GM18870 (cell line): ENCODE results near the gene TERB1.

Source experiments
- ATAC-seq: cut with Tn5 transposase; IDR thresholded peaks from one replicate; pipeline ENCODE4 v1.9.1; 2021; ENCODE audit warnings: moderate library complexity; ENCODE audit not compliant: unreplicated experiment

TERB1 gene, protein sequence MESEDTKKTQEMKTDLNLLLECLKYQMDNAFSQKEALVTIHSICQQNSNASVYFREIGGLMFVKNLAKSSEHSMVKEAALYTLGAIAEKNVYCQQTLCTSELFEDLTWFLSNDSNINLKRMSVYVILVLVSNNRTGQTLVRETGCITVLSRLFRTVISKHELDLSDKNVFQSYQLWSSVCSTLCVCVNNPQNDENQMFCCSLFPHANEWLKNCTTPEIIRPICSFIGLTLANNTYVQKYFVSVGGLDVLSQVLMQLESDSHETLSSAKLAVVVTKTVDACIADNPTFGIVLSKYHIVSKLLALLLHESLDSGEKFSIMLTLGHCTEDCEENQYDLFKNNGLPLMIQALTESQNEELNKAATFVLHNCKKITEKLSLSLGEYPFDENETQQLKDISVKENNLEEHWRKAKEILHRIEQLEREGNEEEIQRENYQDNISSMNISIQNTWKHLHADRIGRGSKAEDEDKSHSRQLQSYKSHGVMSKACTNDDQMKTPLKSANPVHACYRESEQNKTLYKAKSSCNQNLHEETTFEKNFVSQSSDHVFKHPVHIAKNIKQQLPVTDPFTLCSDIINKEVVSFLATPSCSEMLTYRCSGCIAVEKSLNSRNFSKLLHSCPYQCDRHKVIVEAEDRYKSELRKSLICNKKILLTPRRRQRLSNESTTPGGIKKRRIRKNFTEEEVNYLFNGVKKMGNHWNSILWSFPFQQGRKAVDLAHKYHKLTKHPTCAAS

DNA sequence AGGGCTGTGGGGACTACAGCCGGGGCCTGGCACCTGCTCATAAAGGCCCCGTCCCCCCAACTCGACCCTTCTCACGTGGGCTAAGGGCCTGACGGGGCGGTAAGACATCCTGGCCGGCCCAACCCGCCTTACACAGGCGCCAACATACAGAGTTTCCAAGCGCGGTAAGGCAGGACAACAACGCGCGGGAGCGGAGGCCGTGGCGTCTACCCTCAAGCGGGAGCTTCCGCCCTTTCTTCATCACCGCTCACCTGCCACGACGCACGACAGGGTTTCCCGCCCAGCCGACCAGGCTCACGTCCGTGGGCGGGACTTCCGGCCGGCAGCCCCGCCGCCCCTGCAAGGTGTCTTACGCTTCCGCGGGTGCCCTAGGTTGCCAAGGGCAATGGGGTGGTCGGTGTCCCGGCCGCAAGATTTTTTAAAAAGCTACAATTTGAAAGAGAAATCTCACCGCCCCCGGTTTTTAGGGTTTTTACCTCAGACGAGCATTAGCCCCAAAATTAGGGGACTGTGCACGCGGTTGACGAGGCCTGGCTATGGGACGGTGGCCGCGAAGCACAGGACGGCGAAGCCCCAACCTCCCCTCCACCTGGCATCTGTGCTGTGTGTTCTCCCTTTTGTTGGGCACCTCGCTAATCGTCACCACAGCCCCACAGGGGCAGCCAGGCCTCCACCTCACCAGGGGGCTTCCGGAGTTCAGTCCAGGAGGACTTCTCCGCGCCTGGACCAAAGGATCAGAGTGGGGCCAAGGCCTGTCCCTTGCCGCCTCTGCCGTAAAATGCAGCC, at the start of gene TERB1:
Gene TERB1 (minus strand): TSS at position 265 of the 786 bp plus-strand sequence. CDS start 4,786 bp downstream, outside the sequence.
- no peak for ATAC-seq

DNA sequence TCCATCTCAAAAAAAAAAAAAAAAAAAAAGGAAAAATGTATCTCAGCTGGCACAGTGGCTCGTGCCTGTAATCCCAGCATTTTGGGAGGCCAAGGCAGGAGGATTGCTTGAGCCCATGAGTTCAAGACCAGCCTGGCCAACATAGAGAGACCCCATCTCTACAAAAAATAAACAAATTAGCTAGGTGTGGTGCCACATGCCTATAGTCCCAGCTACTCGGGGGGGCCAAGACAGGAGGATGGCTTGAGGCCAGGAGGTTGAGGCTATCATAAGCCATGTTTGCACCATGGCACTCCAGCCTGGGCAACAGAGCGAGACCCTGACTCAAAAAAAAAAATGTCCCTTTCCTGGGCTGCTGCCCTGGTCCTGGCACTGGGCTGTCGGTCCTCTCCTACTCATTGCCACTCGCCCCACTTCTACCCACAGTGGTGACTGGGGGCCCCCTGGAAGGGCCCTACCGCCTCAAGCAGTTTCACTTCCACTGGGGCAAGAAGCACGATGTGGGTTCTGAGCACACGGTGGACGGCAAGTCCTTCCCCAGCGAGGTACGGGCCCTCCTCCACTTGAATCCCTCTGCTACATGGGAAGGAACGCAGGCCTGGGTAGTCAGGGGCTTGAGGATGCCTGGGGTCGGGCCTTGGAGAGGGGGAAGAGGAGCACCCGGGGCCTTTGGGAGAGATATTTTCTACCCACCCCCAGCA, 48.9 kb upstream of the TERB1 start:
- no peak for ATAC-seq

DNA sequence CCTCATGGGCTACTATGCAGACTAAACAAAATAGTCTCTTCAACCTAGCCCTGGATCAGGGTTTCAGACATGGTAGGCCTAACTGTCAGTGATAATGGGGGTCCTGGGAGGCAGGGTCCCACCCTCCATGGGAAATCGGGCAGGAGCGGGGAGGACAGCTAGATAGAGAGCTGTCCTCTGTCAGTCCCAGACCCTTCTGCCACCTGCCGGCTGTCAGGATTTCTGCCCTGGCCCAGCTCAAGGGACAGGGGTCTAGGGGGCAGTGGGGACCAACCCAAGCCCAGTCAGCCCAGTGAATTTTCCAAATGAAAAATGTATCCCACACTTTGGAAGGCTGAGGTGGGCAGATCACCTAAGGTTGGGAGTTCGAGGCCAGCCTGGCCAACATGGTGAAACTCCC, 48.2 kb upstream of the TERB1 start:
- ATAC-seq = no peak

DNA sequence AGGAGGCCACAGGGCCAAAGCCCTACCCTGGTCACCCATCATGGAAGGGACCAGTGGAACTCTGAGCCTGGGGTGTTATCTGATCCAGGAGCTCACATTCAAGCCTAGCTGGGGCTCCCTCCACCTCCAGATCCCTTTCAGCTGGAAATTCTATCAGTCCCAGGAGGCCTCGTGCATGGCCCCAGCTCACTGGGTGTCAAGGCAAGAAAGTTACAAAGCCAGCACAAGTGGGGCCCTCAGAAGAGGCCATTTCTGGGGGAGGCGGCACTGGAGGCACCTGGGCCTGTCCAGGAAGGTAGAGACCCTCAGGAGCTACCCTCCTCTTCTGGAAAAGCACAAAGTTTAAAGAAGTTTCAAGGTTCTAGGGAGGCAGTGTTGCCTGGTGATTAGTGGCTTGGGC, 47.6 kb upstream of the TERB1 start:
- ATAC-seq = no peak

DNA sequence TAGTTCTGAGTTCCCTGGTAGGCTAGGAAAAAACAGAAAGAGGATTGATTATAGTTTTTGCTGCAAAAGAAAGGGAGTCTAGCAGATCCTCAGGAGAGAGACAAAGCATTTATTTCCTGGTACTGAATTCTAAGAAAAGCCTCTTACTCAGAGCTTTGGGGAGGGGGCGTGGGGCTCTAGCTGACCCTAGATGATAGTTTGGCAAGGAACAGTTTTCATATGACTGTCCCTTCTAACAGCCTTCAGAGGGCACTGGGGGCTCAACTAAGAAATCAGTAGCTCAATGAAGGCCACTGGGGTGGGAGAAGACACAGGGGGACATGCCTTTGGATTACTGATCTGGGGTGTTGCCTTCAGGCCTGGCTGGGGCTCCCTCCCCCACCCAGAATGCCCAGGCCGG, 46.8 kb upstream of the TERB1 start:
- no peak for ATAC-seq

DNA sequence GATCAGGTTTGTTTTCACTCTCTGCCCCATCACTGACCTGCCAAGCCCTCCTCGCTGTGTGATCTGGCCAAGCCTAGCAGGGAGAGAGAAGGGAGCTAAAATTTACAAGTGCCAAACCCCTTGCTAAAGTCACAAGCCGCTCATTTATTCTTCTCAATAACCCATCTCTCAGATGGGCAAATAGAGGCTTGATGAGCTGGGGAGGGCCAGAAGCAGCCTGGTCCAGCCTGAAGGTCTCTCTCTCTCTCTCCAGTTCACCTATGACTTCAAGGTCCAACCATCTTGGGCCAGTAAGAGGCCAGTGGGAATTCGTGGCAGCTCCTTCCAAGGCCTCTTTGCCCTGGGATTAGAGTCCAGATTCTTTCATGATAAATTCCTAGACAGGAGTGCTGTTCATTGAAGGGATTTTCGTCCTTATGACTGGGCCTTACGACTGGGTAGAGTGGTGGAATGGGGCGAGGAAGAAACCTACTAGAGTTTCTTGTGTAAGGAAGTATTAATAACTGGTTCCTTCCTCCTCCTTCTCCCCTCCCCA, 46.2 kb upstream of the TERB1 start:
- no peak for ATAC-seq

DNA sequence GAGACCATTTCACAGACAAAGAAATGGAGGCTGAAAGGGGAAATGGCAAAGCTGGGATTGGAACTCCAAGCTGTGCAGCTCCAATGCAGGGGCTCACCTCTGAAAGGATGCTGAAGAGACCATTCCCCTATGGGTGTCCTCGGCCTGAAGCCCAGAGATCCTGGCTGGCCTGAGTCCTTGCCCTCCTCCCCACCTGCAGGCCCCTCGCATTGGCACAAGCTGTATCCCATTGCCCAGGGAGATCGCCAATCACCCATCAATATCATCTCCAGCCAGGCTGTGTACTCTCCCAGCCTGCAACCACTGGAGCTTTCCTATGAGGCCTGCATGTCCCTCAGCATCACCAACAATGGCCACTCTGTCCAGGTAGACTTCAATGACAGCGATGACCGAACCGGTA, 45.4 kb upstream of the TERB1 start:
- ATAC-seq = no peak

DNA sequence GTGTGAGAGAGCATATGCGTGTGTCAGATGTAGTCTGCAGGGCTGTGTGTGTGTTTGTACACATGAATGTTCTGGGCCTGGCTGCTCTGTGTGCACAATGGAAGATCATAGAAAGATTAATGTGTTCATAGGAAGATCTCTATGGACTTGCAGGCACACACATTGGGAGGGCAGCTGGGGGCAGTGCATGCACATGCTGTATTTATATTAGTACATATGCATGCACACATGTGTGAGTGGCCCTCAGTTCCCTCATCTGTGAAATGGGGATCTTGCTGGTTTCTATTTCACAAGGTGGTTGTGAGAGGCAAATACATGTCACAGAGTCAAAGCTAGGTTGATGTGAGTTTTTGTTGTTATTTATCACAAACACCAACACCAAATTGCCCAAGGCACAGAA, 44.9 kb upstream of the TERB1 start:
- no peak for ATAC-seq

DNA sequence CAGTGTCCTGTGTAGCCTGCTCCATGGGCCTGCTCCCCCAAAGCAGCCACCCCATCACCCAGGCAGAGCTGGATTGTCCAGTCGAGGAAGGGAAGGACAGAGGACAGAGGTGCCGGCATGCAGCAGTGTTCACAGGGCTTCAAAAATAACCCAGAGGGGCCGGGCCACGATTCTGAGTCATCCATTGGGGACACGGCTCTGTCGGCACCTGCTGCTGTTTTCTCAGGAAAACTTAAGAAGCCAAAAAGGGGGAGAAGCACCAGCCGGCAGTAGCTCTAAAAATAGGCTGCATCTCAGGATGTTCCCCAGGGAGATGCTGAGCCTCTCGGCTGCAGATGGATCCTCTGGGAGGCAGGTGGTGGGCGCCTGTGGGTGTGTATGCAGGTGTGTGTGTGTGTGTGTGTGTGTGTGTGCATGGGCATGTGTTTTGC, 44.4 kb upstream of the TERB1 start:
- ATAC-seq = no peak

DNA sequence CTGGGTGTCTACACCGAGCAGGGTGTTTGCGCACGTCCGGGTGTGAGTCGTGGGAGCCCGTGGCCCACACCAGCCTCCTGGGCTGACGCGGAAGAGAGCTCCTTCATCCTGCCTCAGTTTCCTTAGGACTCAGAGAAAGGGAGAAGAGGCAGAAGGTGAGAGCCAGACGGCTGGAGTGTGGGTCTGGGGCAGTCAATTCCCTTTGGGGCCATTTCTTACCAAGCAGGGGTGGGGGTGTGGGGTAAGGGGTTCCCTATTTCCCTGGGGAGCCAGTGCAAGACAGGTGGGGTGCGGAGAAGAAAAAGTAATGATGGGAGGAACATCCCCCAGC, 43.7 kb upstream of the TERB1 start:
- no peak for ATAC-seq

DNA sequence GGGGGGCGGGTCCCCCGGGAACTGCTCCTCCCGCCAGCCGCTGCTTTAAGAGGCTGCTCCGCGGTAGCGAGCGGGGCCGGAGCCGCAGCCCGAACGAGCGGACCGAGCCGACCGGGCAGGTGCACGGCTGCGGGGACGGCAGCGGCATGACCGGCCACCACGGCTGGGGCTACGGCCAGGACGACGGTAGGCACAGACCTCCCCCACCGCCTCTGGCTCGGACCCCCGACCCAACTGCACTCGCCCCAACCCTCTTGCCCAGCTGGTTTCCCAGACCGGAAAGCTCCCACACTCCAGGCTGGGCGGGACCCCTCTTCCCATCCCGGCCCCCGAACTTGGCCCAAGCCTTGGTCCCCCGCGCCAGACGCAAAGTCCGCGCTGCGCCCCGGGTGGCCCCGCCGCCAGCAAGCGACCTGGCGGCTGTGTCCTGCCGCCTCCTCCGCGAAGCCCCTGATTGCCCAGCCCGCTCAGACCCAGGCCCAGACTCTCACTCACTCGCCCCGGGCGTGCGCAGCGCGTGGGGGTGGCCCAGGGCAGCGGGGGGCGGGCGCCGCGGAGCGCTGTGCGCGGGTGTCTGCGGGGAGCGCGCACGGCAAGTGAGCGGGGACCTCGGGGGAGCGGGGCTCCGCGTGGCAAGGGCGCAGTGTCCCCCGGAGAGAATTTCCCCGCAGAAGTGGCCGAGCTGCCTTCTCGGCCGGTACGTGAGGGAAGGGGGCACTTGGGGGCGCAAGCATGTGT, 43.1 kb upstream of the TERB1 start, which contains the start of gene CA7:
Gene CA7 (plus strand): TSS at position 73 of the 738 bp plus-strand sequence. CDS start 74 bp downstream, at position 147.
- no peak for ATAC-seq

DNA sequence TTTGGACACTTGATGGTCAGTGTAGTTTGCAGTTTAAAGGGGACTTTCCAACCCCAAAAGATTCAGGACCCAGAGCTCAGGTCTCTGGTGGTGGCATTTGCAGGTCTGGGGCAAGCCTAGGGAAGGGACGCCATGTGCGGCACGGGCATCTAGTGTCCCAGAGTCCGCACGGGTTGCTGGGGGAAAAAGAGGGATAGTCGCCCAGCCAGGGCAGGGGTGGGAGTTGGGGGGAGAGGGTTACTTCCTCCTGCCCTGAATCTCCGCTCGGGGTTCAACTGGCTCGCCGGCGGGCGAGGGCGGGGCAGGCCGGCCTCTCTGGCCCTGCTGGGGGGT, 42.6 kb upstream of the TERB1 start:
- ATAC-seq = no peak

DNA sequence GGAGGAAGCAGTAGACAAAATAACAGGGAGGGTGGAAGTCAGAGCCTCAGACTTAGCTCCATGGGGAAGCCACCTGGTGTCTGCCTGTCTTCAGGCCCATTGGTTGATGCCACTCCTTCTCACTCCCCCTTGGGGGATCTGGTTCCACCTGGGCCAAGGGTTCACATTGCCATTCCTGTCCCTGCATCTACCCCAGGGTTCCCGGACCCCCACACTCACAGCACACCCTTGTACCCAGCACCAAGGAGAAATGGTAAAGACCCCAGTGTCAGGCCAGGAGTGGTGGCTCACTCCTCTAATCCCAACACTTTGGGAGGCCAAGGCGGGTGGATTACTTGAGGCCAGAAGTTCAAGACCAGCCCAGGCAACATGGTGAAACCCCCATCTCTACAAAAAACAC, 41.8 kb upstream of the TERB1 start:
- no peak for ATAC-seq

DNA sequence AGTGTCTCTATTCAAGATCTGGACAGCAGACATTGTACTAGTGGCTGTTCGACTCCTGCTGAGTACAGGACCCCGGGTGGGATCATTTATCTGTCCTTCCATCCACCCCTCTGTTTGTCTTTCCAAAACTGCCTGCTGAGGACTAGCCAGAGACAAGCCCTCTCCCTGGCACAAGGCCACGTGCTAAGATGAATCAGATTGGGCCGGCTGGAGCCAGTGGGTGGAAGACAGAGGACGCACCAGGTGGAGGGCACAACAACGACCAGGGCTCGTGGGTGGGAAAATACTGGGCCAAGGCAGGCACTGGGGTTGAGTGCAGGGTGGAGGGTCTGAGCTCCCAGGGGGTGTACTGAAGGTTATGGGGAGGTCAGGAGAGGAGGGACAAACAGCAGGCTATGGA, 41.4 kb upstream of the TERB1 start:
- ATAC-seq = no peak

DNA sequence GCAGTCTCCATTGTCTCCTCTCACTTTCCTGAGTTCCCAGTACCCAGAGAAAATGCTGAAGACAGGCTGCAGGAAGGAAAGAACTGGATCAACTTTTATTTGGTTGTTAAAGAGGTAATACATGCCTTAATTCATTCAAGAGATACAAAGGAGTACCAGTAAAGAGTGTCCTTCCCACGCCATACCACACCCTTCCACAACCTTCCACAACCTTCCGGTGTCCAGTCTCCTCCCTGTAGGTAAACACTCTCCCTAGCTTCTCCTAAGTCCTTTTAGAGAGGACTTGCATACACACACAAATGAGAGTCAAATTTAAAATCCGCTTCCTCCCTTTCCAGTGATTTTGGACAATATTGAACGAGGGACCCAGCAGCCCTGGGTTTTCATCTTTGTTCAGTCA, 40.0 kb upstream of the TERB1 start:
- no peak for ATAC-seq

DNA sequence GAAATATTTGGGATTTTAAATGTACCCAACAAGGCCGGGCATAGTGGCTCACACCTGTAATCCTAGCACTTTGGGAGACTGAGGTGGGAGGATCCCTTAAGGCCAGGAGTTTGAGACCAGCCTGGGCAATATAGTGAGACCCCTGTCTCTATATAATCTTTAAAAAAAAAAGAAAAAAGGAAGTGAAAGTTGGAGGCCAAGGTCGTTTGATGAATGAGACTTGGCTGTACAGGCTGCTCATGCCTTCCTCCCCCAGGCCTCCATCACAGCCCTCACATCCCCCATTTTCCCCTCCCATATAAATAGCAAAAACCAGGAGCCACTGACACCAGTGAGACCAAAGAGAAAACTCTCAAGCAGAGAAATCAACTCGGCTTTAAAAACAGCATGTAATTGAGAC, 39.5 kb upstream of the TERB1 start:
- no peak for ATAC-seq

DNA sequence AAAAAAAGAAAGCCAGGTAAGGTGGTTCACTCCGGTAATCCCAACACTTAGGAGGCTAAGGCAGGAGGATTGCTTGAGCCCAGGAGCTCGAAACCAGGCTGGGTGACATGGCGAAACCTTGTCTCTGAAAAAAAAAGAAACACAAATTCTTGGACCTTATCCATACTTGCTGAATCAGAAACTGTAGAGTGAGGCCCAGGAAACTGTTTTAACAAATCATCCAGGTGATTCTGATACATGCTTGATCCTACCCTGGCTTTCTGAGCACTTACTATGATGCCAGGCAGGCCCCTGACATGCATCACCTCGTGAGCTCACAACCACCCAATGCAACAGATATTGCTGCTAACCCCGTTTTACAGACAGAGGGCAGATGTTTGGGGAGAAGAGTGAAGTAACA, 33.4 kb upstream of the TERB1 start:
- no peak for ATAC-seq

DNA sequence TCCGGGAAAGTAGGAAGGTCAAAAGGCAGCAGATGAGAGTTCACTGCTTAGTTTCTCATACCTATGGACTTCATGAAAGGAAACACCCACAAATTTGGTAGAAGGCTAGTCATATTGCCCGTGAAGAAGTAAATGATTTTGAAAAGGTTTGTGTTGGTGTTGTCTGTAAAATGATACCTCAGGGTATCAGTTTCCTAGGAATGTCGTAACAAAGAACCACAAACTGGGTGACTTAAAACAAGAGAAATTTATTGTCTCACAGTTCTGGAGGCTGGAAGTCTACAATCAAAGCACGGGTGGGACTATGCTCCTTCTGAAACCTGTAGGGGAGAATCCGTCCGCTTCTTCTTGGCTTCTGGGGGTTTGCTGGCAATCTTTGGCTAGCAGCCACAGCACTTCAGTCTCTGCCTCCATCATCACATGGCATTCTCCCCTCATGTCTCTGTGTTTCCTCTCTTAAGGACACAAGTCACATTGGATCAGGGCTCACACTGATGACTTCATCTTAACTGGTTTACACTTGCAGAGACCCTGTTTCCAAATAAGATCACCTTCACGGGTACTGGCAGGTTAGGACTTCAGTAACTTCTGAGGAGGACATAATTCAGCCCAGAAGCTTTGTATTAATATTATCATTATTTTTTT, 31.4 kb upstream of the TERB1 start:
- ATAC-seq = no peak

DNA sequence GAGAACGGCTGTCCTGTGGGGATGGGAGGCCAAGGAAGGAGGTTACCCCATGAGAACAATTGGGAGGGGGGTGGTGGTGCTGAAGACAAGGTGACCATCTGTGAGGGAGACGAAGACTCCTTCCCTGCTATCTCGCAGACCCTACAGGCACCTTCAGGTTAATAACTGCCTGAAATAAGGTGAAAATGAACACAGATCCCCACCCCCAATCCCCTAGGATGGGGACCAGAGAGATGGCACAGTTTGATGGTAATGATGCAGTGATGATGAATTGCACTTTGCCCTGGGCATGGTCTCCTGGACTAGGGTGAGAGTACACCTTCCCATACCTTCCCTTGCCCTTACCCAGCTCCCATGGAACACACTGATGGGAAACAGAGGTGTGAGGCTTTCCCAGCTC, 30.8 kb upstream of the TERB1 start:
- ATAC-seq = no peak
